Caco-2 (cell line): ENCODE data around the gene PPP1R7. TPM values are rescaled to one million over a fixed set of nuclear protein-coding genes. Genes with fewer than 3 reads are reported as not detected.

Experiments
- BruUV-seq: library from RNA; stranded (reverse); fragments of 400-500 nt; replicated peaks from 2 replicates; lab custom pipeline; 2021; lab: Mats Ljungman, UMichigan
- CTCF ChIA-PET: fragments of 300-600 bp; sonication (Branson Sonifier 250); formaldehyde crosslinking; loops from one replicate; lab custom pipeline; 2022; ENCODE audit warnings: antibody characterized with exemption; lab: Charles Lee
- POLR2A ChIA-PET: fragments of 300-600 bp; sonication (Branson Sonifier 250); formaldehyde crosslinking; loops from one replicate; lab custom pipeline; 2022; ENCODE audit warnings: antibody characterized with exemption; lab: Charles Lee
- DNase-seq, 2 experiments: peaks; one replicate each; pipeline versions ENCODE4 v3.0.0 to v3.0.0-alpha.2; 2020 to 2022
- H3K27me3 ChIP-seq: replicated peaks from 2 replicates; pipeline ENCODE4 v1.6.0; 2011; ENCODE audit warnings: low read length; ENCODE audit not compliant: control insufficient read depth, insufficient read depth
- H3K36me3 ChIP-seq: 2 replicates; pipeline ENCODE4 v1.5.1; 2011; ENCODE audit warnings: low read length; ENCODE audit not compliant: control insufficient read depth, insufficient read depth
- H3K4me1 ChIP-seq: fragments of 250-450 bp; sonication (Bioruptor Pico); 2 replicates; pipeline ENCODE4 v1.5.1; 2020; ENCODE audit warnings: mild to moderate bottlenecking
- H3K4me3 ChIP-seq: 2 replicates; pipeline ENCODE4 v1.5.1; 2011; ENCODE audit warnings: low read depth, mild to moderate bottlenecking, control low read depth, low read length
- H3K9me3 ChIP-seq: fragments of 250-450 bp; sonication (Bioruptor Pico); 2 replicates; pipeline ENCODE4 v1.5.1; 2020; ENCODE audit warnings: mild to moderate bottlenecking, moderate library complexity
- H3K27ac Mint-ChIP-seq: one replicate; pipeline ENCODE4 v1.8.0; 2022; ENCODE audit warnings: mixed read lengths; ENCODE audit not compliant: unreplicated experiment
- H3K27me3 Mint-ChIP-seq: one replicate; pipeline ENCODE4 v1.8.0; 2022; ENCODE audit warnings: mixed read lengths; ENCODE audit not compliant: insufficient read depth, unreplicated experiment
- H3K36me3 Mint-ChIP-seq: one replicate; pipeline ENCODE4 v1.8.0; 2022; ENCODE audit warnings: mild to moderate bottlenecking, mixed read lengths; ENCODE audit not compliant: insufficient read depth, unreplicated experiment
- H3K4me1 Mint-ChIP-seq: one replicate; pipeline ENCODE4 v1.8.0; 2022; ENCODE audit warnings: low read depth, mixed read lengths; ENCODE audit not compliant: unreplicated experiment
- H3K4me3 Mint-ChIP-seq: one replicate; pipeline ENCODE4 v1.8.0; 2022; ENCODE audit warnings: mild to moderate bottlenecking, moderate library complexity, mixed read lengths; ENCODE audit not compliant: unreplicated experiment
- H3K9me3 Mint-ChIP-seq: one replicate; pipeline ENCODE4 v1.8.0; 2022; ENCODE audit warnings: mixed read lengths; ENCODE audit not compliant: unreplicated experiment
- CTCF ChIP-seq, 2 experiments: fragments of 200-600 bp in 1 of 2; IDR thresholded peaks; 1 replicate in 1 of 2; 2 replicates in 1 of 2; pipeline versions ENCODE4 v1.5.1 to v1.8.0; 2011 to 2022; ENCODE audit warnings: antibody characterized with exemption in 1 of 2, control low read depth in 1 of 2, inconsistent platforms in 1 of 2, low read depth in 1 of 2, low read length in 1 of 2, mild to moderate bottlenecking in 1 of 2, moderate library complexity in 1 of 2; ENCODE audit not compliant: insufficient read depth in 1 of 2, severe bottlenecking in 1 of 2, unreplicated experiment in 1 of 2
- intact Hi-C: fragments of 100-400 bp; cut with micrococcal nuclease; formaldehyde crosslinking; loops from one replicate; pipeline ENCODE4 v1.10.0; 2022; ENCODE audit not compliant: unreplicated experiment
- total RNA-seq: library from RNA; stranded (reverse); gene quantifications from 2 replicates; pipeline ENCODE4 v1.2.3, GENCODE V29; 2022

The PPP1R7 gene
- total RNA-seq, 1 experiment from 2014 or later, result 32.5 TPM

DNA sequence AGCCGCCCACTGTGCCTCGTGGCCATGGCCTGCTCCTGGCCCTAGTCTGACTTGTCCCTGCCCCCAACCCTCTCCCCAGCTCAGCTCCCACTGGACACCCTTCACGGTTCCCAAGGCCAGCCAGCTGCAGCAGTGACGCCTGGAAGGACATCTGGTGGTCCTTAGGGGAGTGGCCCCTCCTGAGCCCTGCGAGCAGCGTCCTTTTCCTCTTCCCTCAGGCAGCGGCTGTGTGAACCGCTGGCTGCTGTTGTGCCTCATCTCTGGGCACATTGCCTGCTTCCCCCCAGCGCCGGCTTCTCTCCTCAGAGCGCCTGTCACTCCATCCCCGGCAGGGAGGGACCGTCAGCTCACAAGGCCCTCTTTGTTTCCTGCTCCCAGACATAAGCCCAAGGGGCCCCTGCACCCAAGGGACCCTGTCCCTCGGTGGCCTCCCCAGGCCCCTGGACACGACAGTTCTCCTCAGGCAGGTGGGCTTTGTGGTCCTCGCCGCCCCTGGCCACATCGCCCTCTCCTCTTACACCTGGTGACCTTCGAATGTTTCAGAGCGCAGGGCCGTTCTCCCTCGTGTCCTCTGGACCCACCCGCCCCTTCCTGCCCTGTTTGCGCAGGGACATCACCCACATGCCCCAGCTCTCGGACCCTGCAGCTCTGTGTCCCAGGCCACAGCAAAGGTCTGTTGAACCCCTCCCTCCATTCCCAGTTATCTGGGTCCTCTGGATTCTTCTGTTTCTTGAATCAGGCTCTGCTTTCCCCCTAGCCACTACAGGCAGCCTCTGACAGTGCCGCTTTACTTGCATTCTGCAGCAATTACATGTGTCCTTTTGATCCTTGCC is 74.0 kb downstream of the PPP1R7 start:
- H3K4me1 ChIP-seq, result no peaks in the 10 kb centered on the region

GRCh38 chr2:241224851-241225438 is 74.7 kb downstream of the PPP1R7 start:
- Mint-ChIP-seq H3K36me3 (peaks cover 71% of the 10 kb centered on the region), H3K4me1 (peaks cover 2% of the 10 kb centered on the region), H3K9me3 (no peaks in the 10 kb centered on the region), H3K27me3 (no peaks in the 10 kb centered on the region), H3K27ac (peak overlapping the region; percentile 79), H3K4me3 (no peak overlapping the region)
- Histone ChIP-seq H3K4me3 (no peak overlapping the region), H3K36me3 (no peaks in the 10 kb centered on the region; the same call in 1 of the 2 replicates), H3K4me1 (no peaks in the 10 kb centered on the region), H3K27me3 (no peaks in the 10 kb centered on the region), H3K9me3 (no peaks in the 10 kb centered on the region)
- ChIA-PET POLR2A (no interaction called here), CTCF (no interaction called here)
- intact Hi-C loops, result no loop called here
- no peak for DNase-seq
- no peak for TF ChIP-seq CTCF (IDR thresholded peaks at IDR 0.05; ENCODE audit: insufficient read depth in 1 of 2, low read depth in 1 of 2, low read length in 1 of 2, severe bottlenecking in 1 of 2, unreplicated experiment in 1 of 2)
- BruUV-seq, result no TSS peak

More for the DNA sequence above, 74.0 kb downstream of the PPP1R7 start:
- Histone ChIP-seq H3K4me3 (no peak overlapping the region), H3K9me3 (no peaks in the 10 kb centered on the region), H3K36me3 (no peaks in the 10 kb centered on the region; the same call in 1 of the 2 replicates), H3K27me3 (no peaks in the 10 kb centered on the region)
- no peak for TF ChIP-seq CTCF (IDR thresholded peaks at IDR 0.05; ENCODE audit: insufficient read depth in 1 of 2, low read depth in 1 of 2, low read length in 1 of 2, severe bottlenecking in 1 of 2, unreplicated experiment in 1 of 2)
- peaks cover 66% of the 10 kb centered on the region for H3K36me3 Mint-ChIP-seq
- intact Hi-C loops, result no loop called here
- peak overlapping the region; percentile 79 for H3K27ac Mint-ChIP-seq
- no TSS peak for BruUV-seq
- no peaks in the 10 kb centered on the region for H3K27me3 Mint-ChIP-seq
- peaks cover 9% of the 10 kb centered on the region for H3K4me1 Mint-ChIP-seq
- no peak overlapping the region for H3K4me3 Mint-ChIP-seq
- CTCF ChIA-PET, result no interaction called here
- DNase-seq, result no peak
- POLR2A ChIA-PET, result no interaction called here
- H3K9me3 Mint-ChIP-seq, result no peaks in the 10 kb centered on the region

DNA sequence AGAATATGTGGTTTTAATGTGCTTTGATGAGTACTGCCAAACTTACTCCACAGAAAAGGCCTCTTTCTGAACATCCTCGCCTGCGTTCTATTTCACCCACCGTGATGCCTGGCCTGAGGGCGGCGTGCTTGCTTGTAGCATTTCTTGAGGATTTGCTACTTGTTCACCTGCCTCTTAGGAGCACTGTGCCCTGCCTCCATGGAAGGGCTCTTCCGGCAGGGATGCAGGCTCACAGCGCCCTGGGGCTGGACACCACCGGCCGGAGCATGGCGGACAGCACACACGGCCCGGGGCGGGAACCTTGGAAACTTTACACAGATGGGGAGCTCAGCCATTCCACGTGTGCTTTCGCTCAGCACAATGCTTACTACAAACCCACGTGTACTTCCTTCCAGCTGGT is 75.3 kb downstream of the PPP1R7 start:
- intact Hi-C loops, result no loop called here
- Histone ChIP-seq H3K27me3 (no peaks in the 10 kb centered on the region), H3K36me3 (no peaks in the 10 kb centered on the region; the same call in 1 of the 2 replicates), H3K4me1 (no peaks in the 10 kb centered on the region), H3K4me3 (no peak overlapping the region), H3K9me3 (no peaks in the 10 kb centered on the region)
- H3K9me3 Mint-ChIP-seq, result no peaks in the 10 kb centered on the region
- BruUV-seq, result no TSS peak
- no peak for DNase-seq
- no peaks in the 10 kb centered on the region for H3K4me1 Mint-ChIP-seq
- peaks cover 77% of the 10 kb centered on the region for H3K36me3 Mint-ChIP-seq
- no peak for TF ChIP-seq CTCF (IDR thresholded peaks at IDR 0.05; ENCODE audit: insufficient read depth in 1 of 2, low read depth in 1 of 2, low read length in 1 of 2, severe bottlenecking in 1 of 2, unreplicated experiment in 1 of 2)
- ChIA-PET POLR2A (interaction anchor here (0.5 kb wide), 1 partner anchor 1201 kb away, joined by 3 read pairs; the partner anchor contains the start of gene NDUFA10), CTCF (no interaction called here)
- no peaks in the 10 kb centered on the region for H3K27me3 Mint-ChIP-seq
- no peak overlapping the region for H3K4me3 Mint-ChIP-seq
- no peak overlapping the region for H3K27ac Mint-ChIP-seq
